ENCODE data around the gene COL1A1. TPM values are rescaled to one million over a fixed set of nuclear protein-coding genes. Genes with fewer than 3 reads are reported as not detected.

COL1A1 gene
- total and polyA plus RNA-seq, 2 of the 13 experiments (the other 11 are each of a cell fraction or from before 2014, with no cell fraction given) = 0.05 TPM; not detected in 1

DNA sequence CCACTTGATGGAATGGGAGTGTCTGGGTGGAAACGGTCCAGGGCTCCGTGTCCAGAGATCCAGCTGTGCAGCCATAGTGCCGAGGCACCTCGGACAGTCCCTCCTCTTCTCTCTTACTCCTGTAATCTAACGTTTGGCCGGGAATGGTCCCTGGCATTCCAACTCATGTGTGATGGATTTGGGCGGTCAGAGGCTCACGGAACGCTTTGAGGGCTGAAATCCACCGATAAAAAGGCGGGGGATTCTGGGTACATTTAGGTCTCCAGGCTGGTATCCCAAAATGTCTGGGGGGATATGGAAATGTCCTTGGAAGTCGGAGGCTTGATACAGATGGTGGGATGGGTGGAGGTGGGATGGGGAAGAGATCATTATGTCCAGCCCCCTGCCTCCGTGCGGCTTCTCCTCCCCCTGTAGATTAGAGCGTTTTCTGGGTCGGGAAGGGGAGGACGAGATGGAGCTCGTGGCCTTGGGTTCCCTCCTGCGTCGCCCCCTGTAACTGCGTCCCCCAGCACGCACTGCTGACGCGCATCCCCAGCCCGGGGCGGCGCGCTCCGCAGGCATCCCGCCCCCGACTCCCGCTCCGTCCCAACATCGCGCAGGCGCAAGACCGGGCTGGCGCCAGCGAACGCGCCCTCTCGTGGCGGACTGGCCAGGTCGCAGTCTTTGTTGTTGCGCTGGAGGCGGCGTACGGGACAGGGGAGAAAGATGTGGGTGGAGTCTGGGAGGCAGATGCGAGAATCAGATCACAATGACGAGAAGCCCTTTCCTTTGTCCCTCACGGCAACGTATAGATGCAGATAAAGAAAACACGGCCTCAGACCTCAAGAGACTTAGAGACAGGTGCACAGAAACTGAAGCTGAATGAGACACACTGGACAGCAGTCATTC lies 40.2 kb downstream of the COL1A1 start (continued):
- TF ChIP-seq, protein P1, sequence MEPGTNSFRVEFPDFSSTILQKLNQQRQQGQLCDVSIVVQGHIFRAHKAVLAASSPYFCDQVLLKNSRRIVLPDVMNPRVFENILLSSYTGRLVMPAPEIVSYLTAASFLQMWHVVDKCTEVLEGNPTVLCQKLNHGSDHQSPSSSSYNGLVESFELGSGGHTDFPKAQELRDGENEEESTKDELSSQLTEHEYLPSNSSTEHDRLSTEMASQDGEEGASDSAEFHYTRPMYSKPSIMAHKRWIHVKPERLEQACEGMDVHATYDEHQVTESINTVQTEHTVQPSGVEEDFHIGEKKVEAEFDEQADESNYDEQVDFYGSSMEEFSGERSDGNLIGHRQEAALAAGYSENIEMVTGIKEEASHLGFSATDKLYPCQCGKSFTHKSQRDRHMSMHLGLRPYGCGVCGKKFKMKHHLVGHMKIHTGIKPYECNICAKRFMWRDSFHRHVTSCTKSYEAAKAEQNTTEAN (CRISPR knock-in tag; conservative IDR thresholded peaks at IDR 0.05) = no peak
- TF ChIP-seq ZNF7 (CRISPR knock-in tag; IDR thresholded peaks at IDR 0.05) (no peak), BHLHE40 (IDR thresholded peaks at IDR 0.05; ENCODE audit: low read length) (peak; percentile 63; the same call in 1 of the 2 replicates), ISL2 (CRISPR knock-in tag; IDR thresholded peaks at IDR 0.05) (peak; percentile 55; the same call in 1 of the 2 replicates), ZSCAN29 (CRISPR knock-in tag; conservative IDR thresholded peaks at IDR 0.05) (0 out of 2 replicates have a peak, but pooled peaks have one; percentile 64), GFI1 (CRISPR knock-in tag; IDR thresholded peaks at IDR 0.05; ENCODE audit: borderline replicate concordance) (no peak), HOXA5 (CRISPR knock-in tag; IDR thresholded peaks at IDR 0.05) (no peak), DNMT1 (CRISPR knock-in tag; IDR thresholded peaks at IDR 0.05) (peak; percentile 81; the same call in 1 of the 2 replicates), FIP1L1 (IDR thresholded peaks at IDR 0.05; ENCODE audit: borderline replicate concordance, insufficient read depth, low read depth, low read length) (no peak), HDAC1 (CRISPR knock-in tag; IDR thresholded peaks at IDR 0.05) (0 out of 2 replicates have a peak, but pooled peaks have one; percentile 40), ZNF737 (CRISPR knock-in tag; IDR thresholded peaks at IDR 0.05; ENCODE audit: borderline replicate concordance) (no peak), NRL (CRISPR knock-in tag; IDR thresholded peaks at IDR 0.05; ENCODE audit: borderline replicate concordance) (no peak; the same call in 1 of the 2 replicates), SIX1 (CRISPR knock-in tag; IDR thresholded peaks at IDR 0.05; ENCODE audit: borderline replicate concordance) (no peak), ZNF678 (CRISPR knock-in tag; IDR thresholded peaks at IDR 0.05) (no peak), TRIM24 (CRISPR knock-in tag; IDR thresholded peaks at IDR 0.05) (no peak), ZNF772 (CRISPR knock-in tag; IDR thresholded peaks at IDR 0.05) (no peak), NBN (conservative IDR thresholded peaks at IDR 0.05) (no peak)
- TF ChIP-seq, protein P2, sequence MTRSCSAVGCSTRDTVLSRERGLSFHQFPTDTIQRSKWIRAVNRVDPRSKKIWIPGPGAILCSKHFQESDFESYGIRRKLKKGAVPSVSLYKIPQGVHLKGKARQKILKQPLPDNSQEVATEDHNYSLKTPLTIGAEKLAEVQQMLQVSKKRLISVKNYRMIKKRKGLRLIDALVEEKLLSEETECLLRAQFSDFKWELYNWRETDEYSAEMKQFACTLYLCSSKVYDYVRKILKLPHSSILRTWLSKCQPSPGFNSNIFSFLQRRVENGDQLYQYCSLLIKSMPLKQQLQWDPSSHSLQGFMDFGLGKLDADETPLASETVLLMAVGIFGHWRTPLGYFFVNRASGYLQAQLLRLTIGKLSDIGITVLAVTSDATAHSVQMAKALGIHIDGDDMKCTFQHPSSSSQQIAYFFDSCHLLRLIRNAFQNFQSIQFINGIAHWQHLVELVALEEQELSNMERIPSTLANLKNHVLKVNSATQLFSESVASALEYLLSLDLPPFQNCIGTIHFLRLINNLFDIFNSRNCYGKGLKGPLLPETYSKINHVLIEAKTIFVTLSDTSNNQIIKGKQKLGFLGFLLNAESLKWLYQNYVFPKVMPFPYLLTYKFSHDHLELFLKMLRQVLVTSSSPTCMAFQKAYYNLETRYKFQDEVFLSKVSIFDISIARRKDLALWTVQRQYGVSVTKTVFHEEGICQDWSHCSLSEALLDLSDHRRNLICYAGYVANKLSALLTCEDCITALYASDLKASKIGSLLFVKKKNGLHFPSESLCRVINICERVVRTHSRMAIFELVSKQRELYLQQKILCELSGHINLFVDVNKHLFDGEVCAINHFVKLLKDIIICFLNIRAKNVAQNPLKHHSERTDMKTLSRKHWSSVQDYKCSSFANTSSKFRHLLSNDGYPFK (CRISPR knock-in tag; IDR thresholded peaks at IDR 0.05; ENCODE audit: borderline replicate concordance) = peak; percentile 75; the same call in 1 of the 2 replicates
- TF ChIP-seq, protein P3, sequence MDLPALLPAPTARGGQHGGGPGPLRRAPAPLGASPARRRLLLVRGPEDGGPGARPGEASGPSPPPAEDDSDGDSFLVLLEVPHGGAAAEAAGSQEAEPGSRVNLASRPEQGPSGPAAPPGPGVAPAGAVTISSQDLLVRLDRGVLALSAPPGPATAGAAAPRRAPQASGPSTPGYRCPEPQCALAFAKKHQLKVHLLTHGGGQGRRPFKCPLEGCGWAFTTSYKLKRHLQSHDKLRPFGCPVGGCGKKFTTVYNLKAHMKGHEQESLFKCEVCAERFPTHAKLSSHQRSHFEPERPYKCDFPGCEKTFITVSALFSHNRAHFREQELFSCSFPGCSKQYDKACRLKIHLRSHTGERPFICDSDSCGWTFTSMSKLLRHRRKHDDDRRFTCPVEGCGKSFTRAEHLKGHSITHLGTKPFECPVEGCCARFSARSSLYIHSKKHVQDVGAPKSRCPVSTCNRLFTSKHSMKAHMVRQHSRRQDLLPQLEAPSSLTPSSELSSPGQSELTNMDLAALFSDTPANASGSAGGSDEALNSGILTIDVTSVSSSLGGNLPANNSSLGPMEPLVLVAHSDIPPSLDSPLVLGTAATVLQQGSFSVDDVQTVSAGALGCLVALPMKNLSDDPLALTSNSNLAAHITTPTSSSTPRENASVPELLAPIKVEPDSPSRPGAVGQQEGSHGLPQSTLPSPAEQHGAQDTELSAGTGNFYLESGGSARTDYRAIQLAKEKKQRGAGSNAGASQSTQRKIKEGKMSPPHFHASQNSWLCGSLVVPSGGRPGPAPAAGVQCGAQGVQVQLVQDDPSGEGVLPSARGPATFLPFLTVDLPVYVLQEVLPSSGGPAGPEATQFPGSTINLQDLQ (CRISPR knock-in tag; IDR thresholded peaks at IDR 0.05) = no peak
- TF ChIP-seq, protein P4, sequence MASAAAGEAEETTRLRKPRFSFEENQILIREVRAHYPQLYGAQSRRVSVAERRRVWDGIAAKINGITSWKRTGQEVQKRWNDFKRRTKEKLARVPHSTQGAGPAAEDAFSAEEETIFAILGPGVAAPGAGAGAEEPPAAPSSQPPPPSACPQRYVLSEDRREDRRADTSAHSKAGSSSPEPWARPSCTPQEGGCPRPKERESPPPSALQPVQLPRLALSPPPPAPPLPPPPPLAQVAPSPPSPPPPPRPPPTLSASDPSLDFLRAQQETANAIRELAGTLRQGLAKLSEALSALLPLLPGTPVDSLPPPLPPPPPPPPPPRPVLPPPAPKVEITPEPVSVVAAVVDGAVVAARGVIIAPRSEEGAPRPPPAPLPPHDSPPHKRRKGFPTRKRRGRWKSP (CRISPR knock-in tag; IDR thresholded peaks at IDR 0.05) = peak; percentile 96; the same call in 1 of the 2 replicates
